ENCODE results near the gene UFM1. TPM values are rescaled to one million over a fixed set of nuclear protein-coding genes. Genes with fewer than 3 reads are reported as not detected.

The UFM1 gene
- total RNA-seq, 2 donors from 2014 or later = 40.9 to 87.4 TPM

DNA sequence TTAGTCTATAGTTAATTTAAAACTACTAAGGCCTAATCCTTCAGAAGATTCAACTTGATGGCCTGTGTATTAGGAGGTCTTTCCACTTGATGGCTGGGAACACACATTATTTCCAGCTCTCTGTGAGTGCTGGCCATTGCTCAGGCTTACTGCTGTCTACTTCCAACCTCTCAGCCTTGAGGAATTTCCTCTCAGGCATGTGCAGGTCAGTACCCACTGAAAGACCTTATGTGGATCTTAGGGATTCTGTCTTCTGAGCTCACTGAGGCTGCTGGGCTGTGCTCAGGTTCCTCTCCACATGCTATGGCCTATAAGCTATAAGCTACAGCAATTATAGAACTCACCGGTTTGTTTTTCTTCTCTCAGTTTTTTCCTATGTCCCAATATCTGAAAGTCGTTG is 11.6 kb upstream of the UFM1 start:
- H3K9me3 ChIP-seq = no peaks in the 10 kb centered on the region
- no peak for ATAC-seq (ENCODE audit: insufficient number of reproducible peaks, low FRiP score, low read depth)

GRCh38 chr13:38340624-38341023 is 9.0 kb upstream of the UFM1 start:
- no peak for ATAC-seq (ENCODE audit: insufficient number of reproducible peaks, low FRiP score, low read depth)
- Histone ChIP-seq H3K27ac (no peak overlapping the region), H3K4me1 (ENCODE audit: control insufficient read depth in 1 of 2, low read depth in 2 of 2) (no peaks in the 10 kb centered on the region), H3K36me3 (no peaks in the 10 kb centered on the region), H3K4me3 (no peak overlapping the region), H3K9me3 (no peaks in the 10 kb centered on the region), H3K27me3 (replicated peaks; ENCODE audit: insufficient read depth) (no peaks in the 10 kb centered on the region)
- no peak for DNase-seq (ENCODE audit: low spot score)
- TF ChIP-seq, protein P1, sequence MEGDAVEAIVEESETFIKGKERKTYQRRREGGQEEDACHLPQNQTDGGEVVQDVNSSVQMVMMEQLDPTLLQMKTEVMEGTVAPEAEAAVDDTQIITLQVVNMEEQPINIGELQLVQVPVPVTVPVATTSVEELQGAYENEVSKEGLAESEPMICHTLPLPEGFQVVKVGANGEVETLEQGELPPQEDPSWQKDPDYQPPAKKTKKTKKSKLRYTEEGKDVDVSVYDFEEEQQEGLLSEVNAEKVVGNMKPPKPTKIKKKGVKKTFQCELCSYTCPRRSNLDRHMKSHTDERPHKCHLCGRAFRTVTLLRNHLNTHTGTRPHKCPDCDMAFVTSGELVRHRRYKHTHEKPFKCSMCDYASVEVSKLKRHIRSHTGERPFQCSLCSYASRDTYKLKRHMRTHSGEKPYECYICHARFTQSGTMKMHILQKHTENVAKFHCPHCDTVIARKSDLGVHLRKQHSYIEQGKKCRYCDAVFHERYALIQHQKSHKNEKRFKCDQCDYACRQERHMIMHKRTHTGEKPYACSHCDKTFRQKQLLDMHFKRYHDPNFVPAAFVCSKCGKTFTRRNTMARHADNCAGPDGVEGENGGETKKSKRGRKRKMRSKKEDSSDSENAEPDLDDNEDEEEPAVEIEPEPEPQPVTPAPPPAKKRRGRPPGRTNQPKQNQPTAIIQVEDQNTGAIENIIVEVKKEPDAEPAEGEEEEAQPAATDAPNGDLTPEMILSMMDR (IDR thresholded peaks at IDR 0.05) = no peak

More for the DNA sequence above, 11.6 kb upstream of the UFM1 start:
- H3K27ac ChIP-seq = no peak overlapping the region
- no peak for DNase-seq (ENCODE audit: low spot score)
- H3K27me3 ChIP-seq (replicated peaks; ENCODE audit: insufficient read depth) = no peaks in the 10 kb centered on the region
- H3K36me3 ChIP-seq = no peaks in the 10 kb centered on the region
- no peaks in the 10 kb centered on the region for H3K4me1 ChIP-seq (ENCODE audit: control insufficient read depth in 1 of 2, low read depth in 2 of 2)
- H3K4me3 ChIP-seq = no peak overlapping the region
- TF ChIP-seq, protein P1 (IDR thresholded peaks at IDR 0.05) = no peak

DNA sequence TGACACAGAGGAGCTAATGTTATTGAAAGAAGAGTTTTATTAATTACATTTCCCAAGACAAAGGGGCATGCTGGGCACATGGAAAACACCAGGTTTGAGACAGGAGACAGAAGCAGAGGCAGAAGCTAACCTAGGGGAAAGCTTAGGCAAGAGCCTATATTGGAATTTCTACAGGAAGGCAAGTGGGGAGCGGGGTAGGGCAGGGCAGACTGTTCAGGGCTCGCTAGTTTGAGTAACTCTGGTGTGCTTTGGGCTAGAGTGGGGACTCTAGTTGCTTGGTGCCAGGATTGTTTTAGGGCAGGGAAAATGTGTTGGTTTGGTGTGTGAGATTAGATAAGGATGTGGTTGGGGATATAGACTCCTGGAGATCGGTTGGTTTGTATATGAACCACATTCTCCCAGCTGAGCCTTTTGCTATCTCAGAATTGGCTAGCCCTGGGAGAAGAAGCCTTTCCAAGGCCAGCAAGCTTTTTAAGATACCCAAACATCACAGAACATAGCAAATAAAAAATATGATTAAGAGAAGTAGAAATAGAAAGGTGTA is 8.4 kb upstream of the UFM1 start:
- H3K27me3 ChIP-seq (replicated peaks; ENCODE audit: insufficient read depth) = no peaks in the 10 kb centered on the region
- DNase-seq (ENCODE audit: low spot score) = no peak
- no peaks in the 10 kb centered on the region for H3K36me3 ChIP-seq
- H3K9me3 ChIP-seq = no peaks in the 10 kb centered on the region
- H3K4me1 ChIP-seq (ENCODE audit: control insufficient read depth in 1 of 2, low read depth in 2 of 2) = no peaks in the 10 kb centered on the region
- TF ChIP-seq, protein P1 (IDR thresholded peaks at IDR 0.05) = no peak
- H3K4me3 ChIP-seq = no peak overlapping the region
- no peak for ATAC-seq (ENCODE audit: insufficient number of reproducible peaks, low FRiP score, low read depth)
- H3K27ac ChIP-seq = no peak overlapping the region

- Histone ChIP-seq H3K4me3 (no peak overlapping the region), H3K27ac (no peak overlapping the region), H3K27me3 (replicated peaks; ENCODE audit: insufficient read depth) (no peaks in the 10 kb centered on the region), H3K36me3 (no peaks in the 10 kb centered on the region), H3K4me1 (ENCODE audit: control insufficient read depth in 1 of 2, low read depth in 2 of 2) (peaks cover 15 to 19% of the 10 kb centered on the region in 2 donors), H3K9me3 (no peaks in the 10 kb centered on the region)
- DNase-seq (ENCODE audit: low spot score) (no peak), ATAC-seq (ENCODE audit: insufficient number of reproducible peaks, low FRiP score, low read depth) (no peak)
- TF ChIP-seq, protein P1 (IDR thresholded peaks at IDR 0.05) = no peak
Observed at GRCh38 chr13:38346764-38347163, 2.9 kb upstream of the UFM1 start.

- no peaks in the 10 kb centered on the region for H3K9me3 ChIP-seq
Observed at GRCh38 chr13:38348861-38349389, 726 bp upstream of the UFM1 start.

More at GRCh38 chr13:38348861-38349389, 726 bp upstream of the UFM1 start:
- DNase-seq (ENCODE audit: low spot score) = no peak
- TF ChIP-seq, protein P1 (IDR thresholded peaks at IDR 0.05) = no peak
- H3K36me3 ChIP-seq = peaks cover 4% of the 10 kb centered on the region
- peak overlapping the region; percentile 95 for H3K4me3 ChIP-seq
- peak overlapping the region; percentile 82 to 85 for H3K27ac ChIP-seq
- no peaks in the 10 kb centered on the region for H3K27me3 ChIP-seq (replicated peaks; ENCODE audit: insufficient read depth)
- ATAC-seq (ENCODE audit: insufficient number of reproducible peaks, low FRiP score, low read depth) = no peak
- peaks cover 29 to 34% of the 10 kb centered on the region in 2 donors for H3K4me1 ChIP-seq (ENCODE audit: control insufficient read depth in 1 of 2, low read depth in 2 of 2)

Data from thoracic aorta (tissue), 2 donors.